Amniotic stem cell (primary cell): ENCODE measurements around the gene SKA2.
A peak's percentile ranks its signal among the peaks of the same experiment; 100 is the strongest.
"Not testable (repeated sequence)": the region's sequence is repeated elsewhere in the genome, so short reads cannot be mapped to it uniquely, and the experiment has no call there.

ENCODE experiments used
- DNase-seq: peaks from one replicate; lab custom pipeline; 2025; lab: John Stamatoyannopoulos, UW

Gene SKA2

GRCh38 chr17:59094861-59095530 lies 60.0 kb downstream of the SKA2 start:
- DNase-seq: no peak

- peak; percentile 73 for DNase-seq
These were observed 61.2 kb downstream of the SKA2 start for GRCh38 chr17:59093702-59094231.

- DNase-seq: no peak
These were observed 61.8 kb downstream of the SKA2 start for GRCh38 chr17:59093145-59093701.

- DNase-seq: not testable (repeated sequence)
These were observed 64.4 kb downstream of the SKA2 start for GRCh38 chr17:59090593-59090992.

GRCh38 chr17:59084154-59084553 lies 70.8 kb downstream of the SKA2 start:
- no peak for DNase-seq

- DNase-seq: no peak
These were observed 80.5 kb downstream of the SKA2 start for GRCh38 chr17:59074494-59074893.

- DNase-seq: no peak
These were observed 81.0 kb downstream of the SKA2 start for GRCh38 chr17:59073972-59074371.

- DNase-seq: no peak
These were observed 85.1 kb downstream of the SKA2 start for GRCh38 chr17:59069856-59070255.

- DNase-seq: no peak
These were observed 87.2 kb downstream of the SKA2 start for GRCh38 chr17:59067756-59068155.

- DNase-seq: no peak
These were observed 87.6 kb downstream of the SKA2 start for GRCh38 chr17:59067340-59067739.

- DNase-seq: no peak
These were observed 92.5 kb downstream of the SKA2 start for GRCh38 chr17:59062509-59062908.
